Measurements from ENCODE around the gene RARRES2.

RARRES2 gene

GRCh38 chr7:150361807-150362621, 20.6 kb upstream of the RARRES2 start:
- TF ChIP-seq CTCF (IDR thresholded peaks at IDR 0.05): no peak

GRCh38 chr7:150361402-150361801, 20.0 kb upstream of the RARRES2 start:
- no peak for TF ChIP-seq CTCF (IDR thresholded peaks at IDR 0.05)

- no peak for TF ChIP-seq CTCF (IDR thresholded peaks at IDR 0.05)
Measured at GRCh38 chr7:150360363-150361058, 19.1 kb upstream of the RARRES2 start.

GRCh38 chr7:150359622-150360362, 18.4 kb upstream of the RARRES2 start:
- no peak for TF ChIP-seq CTCF (IDR thresholded peaks at IDR 0.05)

GRCh38 chr7:150358988-150359621, 17.7 kb upstream of the RARRES2 start:
- TF ChIP-seq CTCF (IDR thresholded peaks at IDR 0.05): no peak

GRCh38 chr7:150358433-150358832, 17.0 kb upstream of the RARRES2 start:
- TF ChIP-seq CTCF (IDR thresholded peaks at IDR 0.05): no peak

GRCh38 chr7:150357771-150358427, 16.5 kb upstream of the RARRES2 start:
- TF ChIP-seq CTCF (IDR thresholded peaks at IDR 0.05): no peak
